Suprapubic skin (tissue), 4 donors: Measurements from ENCODE around the gene LLGL2. TPM values are rescaled to one million over a fixed set of nuclear protein-coding genes. Genes with fewer than 3 reads are reported as not detected.

ENCODE experiments used
- DNase-seq, 2 donors: peaks; one replicate each; pipeline ENCODE4 v3.0.0-alpha.2; 2019; ENCODE audit warnings: low spot score in 2 of 2
- H3K27ac ChIP-seq: fragments of 200-600 bp; sonication (generic); one replicate; pipeline ENCODE4 v1.5.1; 2019
- H3K27me3 ChIP-seq: fragments of 200-600 bp; sonication (generic); one replicate; pipeline ENCODE4 v1.5.1; 2019
- H3K36me3 ChIP-seq: fragments of 200-600 bp; sonication (generic); one replicate; pipeline ENCODE4 v1.5.1; 2019
- H3K4me1 ChIP-seq: fragments of 200-600 bp; sonication (generic); one replicate; pipeline ENCODE4 v1.5.1; 2019
- H3K4me3 ChIP-seq: fragments of 200-600 bp; sonication (generic); one replicate; pipeline ENCODE4 v1.5.1; 2019; ENCODE audit warnings: mild to moderate bottlenecking
- H3K9me3 ChIP-seq: fragments of 200-600 bp; sonication (generic); one replicate; pipeline ENCODE4 v1.5.1; 2019
- EP300 ChIP-seq: sonication (generic); formaldehyde crosslinking; IDR thresholded peaks from one replicate; pipeline ENCODE4 v1.6.1; 2017; ENCODE audit warnings: antibody characterized with exemption
- POLR2A ChIP-seq, 2 donors: fragments of 450-650 bp; IDR thresholded peaks; one replicate each; pipeline ENCODE4 v1.6.1; 2017; ENCODE audit warnings: antibody characterized with exemption in 2 of 2, mild to moderate bottlenecking in 2 of 2, moderate library complexity in 2 of 2
- POLR2AphosphoS5 ChIP-seq, 3 donors: sonication (generic); formaldehyde crosslinking; IDR thresholded peaks; one replicate each; pipeline ENCODE4 v1.6.1; 2017; ENCODE audit warnings: antibody characterized with exemption in 3 of 3
- WGBS: methylation state at CpG from one replicate; pipeline ENCODE4 v1.1.5; 2018; 5-methylcytosine and 5-hydroxymethylcytosine counted together
- total RNA-seq, 4 donors: library from RNA; depleted of rRNA; stranded (reverse); fragments of >200 nt; gene quantifications; one replicate each; pipeline ENCODE4 v1.1.0, GENCODE V29; 2016
- TF ChIP-seq, protein P1 (sequence below), 2 donors: fragments of 200-600 bp in 1 of 2; fragments of 450-650 bp in 1 of 2; sonication (generic) in 1 of 2; IDR thresholded peaks; one replicate each; pipeline ENCODE4 v1.5.1; 2016 to 2019; ENCODE audit warnings: antibody characterized with exemption in 2 of 2, mild to moderate bottlenecking in 1 of 2, moderate library complexity in 1 of 2

Gene LLGL2
- total RNA-seq, 4 donors from 2014 or later, result 75.3 to 114 (median 78.4) TPM

DNA sequence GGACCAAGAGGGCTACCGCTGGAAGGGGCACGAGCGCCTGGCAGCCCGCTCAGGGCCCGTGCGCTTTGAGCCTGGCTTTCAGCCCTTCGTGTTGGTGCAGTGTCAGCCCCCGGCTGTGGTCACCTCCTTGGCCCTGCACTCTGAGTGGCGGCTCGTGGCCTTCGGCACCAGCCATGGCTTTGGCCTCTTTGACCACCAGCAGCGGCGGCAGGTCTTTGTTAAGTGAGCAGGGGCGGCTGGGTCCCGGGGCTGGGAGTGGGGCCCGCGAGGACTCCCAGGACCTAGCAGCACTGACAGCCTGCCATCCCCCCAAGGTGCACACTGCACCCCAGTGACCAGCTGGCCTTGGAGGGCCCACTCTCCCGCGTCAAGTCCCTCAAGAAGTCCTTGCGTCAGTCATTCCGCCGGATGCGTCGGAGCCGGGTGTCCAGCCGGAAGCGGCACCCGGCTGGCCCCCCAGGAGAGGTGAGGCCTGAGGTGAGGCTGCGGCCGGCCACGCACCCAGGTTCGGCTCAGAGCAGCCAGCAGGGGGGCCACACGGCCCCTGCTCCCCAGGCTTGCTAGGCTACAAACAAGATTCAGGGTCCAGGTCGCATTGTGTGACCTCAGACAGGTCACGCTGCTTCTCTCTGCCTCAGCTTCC is 44.7 kb downstream of the LLGL2 start:
- 81% methylated on average over 3 of the region's 35 CpGs for WGBS
- TF ChIP-seq POLR2A (IDR thresholded peaks at IDR 0.05) (no peak), POLR2AphosphoS5 (IDR thresholded peaks at IDR 0.05) (no peak), EP300 (no peak)
- TF ChIP-seq, protein P1, sequence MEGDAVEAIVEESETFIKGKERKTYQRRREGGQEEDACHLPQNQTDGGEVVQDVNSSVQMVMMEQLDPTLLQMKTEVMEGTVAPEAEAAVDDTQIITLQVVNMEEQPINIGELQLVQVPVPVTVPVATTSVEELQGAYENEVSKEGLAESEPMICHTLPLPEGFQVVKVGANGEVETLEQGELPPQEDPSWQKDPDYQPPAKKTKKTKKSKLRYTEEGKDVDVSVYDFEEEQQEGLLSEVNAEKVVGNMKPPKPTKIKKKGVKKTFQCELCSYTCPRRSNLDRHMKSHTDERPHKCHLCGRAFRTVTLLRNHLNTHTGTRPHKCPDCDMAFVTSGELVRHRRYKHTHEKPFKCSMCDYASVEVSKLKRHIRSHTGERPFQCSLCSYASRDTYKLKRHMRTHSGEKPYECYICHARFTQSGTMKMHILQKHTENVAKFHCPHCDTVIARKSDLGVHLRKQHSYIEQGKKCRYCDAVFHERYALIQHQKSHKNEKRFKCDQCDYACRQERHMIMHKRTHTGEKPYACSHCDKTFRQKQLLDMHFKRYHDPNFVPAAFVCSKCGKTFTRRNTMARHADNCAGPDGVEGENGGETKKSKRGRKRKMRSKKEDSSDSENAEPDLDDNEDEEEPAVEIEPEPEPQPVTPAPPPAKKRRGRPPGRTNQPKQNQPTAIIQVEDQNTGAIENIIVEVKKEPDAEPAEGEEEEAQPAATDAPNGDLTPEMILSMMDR (IDR thresholded peaks at IDR 0.05), result no peak
- Histone ChIP-seq H3K27me3 (no peaks in the 10 kb centered on the region), H3K36me3 (peaks cover 50% of the 10 kb centered on the region), H3K27ac (no peak overlapping the region), H3K4me1 (peaks cover 3% of the 10 kb centered on the region), H3K4me3 (no peak overlapping the region), H3K9me3 (no peaks in the 10 kb centered on the region)
- peak in 1 of 2 donors; percentile 61 for DNase-seq

DNA sequence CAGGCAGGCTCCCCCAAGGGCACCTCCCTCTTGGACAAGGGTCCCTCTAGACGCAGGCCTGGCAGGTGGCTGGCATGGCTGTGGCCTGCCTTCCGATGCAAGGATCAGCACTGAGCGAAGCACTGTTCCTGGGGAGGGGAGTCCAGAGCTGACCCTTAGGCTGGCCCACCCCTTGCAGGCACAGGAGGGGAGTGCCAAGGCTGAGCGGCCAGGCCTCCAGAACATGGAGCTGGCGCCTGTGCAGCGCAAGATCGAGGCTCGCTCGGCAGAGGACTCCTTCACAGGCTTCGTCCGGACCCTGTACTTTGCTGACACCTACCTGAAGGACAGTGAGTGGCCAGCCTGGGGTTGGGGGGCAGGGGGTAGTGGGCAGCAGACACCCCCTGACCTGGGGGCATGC is 45.3 kb downstream of the LLGL2 start:
- no peak for DNase-seq
- Histone ChIP-seq H3K4me1 (peaks cover 3% of the 10 kb centered on the region), H3K27ac (no peak overlapping the region), H3K36me3 (peaks cover 50% of the 10 kb centered on the region), H3K27me3 (no peaks in the 10 kb centered on the region), H3K4me3 (no peak overlapping the region), H3K9me3 (no peaks in the 10 kb centered on the region)
- 100% methylated on average over 2 of the region's 11 CpGs for WGBS
- TF ChIP-seq, protein P1 (IDR thresholded peaks at IDR 0.05), result no peak
- TF ChIP-seq EP300 (no peak), POLR2A (IDR thresholded peaks at IDR 0.05) (no peak), POLR2AphosphoS5 (IDR thresholded peaks at IDR 0.05) (no peak)

DNA sequence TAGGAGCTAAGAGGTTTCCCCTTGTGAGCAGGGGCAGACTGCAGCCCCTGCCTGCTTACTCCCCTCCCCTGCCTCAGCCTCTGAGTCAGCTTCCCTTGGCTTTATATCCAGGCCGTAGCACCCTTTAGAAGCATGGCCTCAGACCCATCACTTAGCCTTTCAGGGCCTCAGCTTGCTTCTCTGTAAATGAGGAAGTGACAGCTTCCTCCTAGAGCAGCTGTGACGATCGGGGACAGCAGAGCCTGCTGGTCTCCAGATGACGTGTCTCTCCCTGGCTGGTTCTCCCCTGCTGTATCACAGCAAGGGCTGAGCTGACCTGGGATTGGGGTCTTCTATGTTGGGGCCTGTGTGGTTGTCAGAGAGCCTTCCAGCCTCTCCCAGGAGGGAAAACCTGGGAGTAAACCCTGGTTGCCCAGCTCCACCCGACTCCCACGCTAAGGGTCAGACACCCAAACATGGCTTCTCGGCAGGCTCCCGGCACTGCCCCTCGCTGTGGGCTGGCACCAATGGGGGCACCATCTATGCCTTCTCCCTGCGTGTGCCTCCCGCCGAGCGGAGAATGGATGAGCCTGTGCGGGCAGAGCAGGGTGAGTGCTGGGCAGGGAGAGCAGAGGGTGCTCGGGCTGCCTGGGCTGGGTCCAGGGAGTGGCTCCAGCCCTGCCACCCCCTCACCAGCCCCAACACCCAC is 45.8 kb downstream of the LLGL2 start:
- TF ChIP-seq EP300 (no peak), POLR2A (IDR thresholded peaks at IDR 0.05) (no peak), POLR2AphosphoS5 (IDR thresholded peaks at IDR 0.05) (no peak)
- TF ChIP-seq, protein P1 (IDR thresholded peaks at IDR 0.05), result no peak
- peak overlapping the region; percentile 59 for H3K27ac ChIP-seq
- DNase-seq, result no peak
- no peaks in the 10 kb centered on the region for H3K27me3 ChIP-seq
- no peaks in the 10 kb centered on the region for H3K9me3 ChIP-seq
- WGBS, result 89% methylated on average over 6 of the region's 15 CpGs
- peaks cover 46% of the 10 kb centered on the region for H3K36me3 ChIP-seq
- peaks cover 3% of the 10 kb centered on the region for H3K4me1 ChIP-seq
- no peak overlapping the region for H3K4me3 ChIP-seq

DNA sequence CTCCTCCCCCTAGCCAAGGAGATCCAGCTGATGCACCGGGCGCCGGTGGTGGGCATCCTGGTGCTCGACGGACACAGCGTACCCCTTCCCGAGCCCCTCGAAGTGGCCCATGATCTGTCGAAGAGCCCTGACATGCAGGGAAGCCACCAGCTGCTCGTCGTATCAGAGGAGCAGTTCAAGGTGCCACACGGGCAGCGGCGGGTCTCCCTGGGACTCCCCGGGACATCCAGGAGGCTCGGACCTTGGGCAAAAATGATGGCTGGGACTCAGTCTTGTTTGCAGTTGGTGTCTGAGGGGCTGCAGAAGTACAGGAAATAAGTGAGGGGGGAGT is 46.4 kb downstream of the LLGL2 start:
- Histone ChIP-seq H3K27ac (peak overlapping the region; percentile 59), H3K4me3 (no peak overlapping the region), H3K36me3 (peaks cover 46% of the 10 kb centered on the region), H3K4me1 (peaks cover 3% of the 10 kb centered on the region), H3K9me3 (no peaks in the 10 kb centered on the region), H3K27me3 (no peaks in the 10 kb centered on the region)
- WGBS, result 100% methylated on average over 2 of the region's 16 CpGs
- TF ChIP-seq POLR2AphosphoS5 (IDR thresholded peaks at IDR 0.05), result no peak
- no peak for TF ChIP-seq POLR2A (IDR thresholded peaks at IDR 0.05)
- TF ChIP-seq, protein P1 (IDR thresholded peaks at IDR 0.05), result no peak
- TF ChIP-seq EP300, result no peak
- DNase-seq, result no peak

DNA sequence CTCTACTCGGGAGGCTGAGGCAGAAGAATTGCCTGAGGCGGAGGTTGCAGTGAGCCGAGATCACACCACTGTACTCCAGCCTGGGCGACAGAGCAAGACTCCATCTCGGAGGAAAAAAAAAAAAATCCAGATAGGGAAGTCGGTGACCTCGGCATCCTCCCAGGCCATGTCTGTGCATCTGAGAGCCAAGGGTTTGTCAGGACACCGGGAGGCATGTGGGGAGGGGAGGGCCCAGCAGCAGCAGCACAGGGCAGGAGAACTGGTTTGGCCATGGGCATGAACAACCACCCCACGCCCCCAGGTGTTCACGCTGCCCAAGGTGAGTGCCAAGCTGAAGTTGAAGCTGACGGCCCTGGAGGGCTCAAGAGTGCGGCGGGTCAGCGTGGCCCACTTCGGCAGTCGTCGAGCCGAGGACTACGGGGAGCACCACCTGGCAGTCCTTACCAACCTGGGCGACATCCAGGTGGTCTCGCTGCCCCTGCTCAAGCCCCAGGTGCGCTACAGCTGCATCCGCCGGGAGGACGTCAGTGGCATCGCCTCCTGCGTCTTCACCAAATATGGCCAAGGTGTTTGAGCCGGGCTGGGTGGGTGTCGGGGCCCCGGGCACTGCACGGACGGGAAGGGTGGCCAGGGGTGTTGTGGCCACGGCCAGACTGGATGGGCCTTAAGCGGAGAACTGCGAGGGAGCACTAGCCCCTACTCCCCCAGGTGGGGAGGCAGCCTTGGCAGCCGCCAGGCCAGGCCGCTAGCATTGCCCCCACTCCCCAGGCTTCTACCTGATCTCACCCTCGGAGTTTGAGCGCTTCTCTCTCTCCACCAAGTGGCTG is 47.4 kb downstream of the LLGL2 start:
- Histone ChIP-seq H3K27me3 (no peaks in the 10 kb centered on the region), H3K4me3 (no peak overlapping the region), H3K36me3 (peaks cover 44% of the 10 kb centered on the region), H3K27ac (no peak overlapping the region), H3K4me1 (peaks cover 3% of the 10 kb centered on the region), H3K9me3 (no peaks in the 10 kb centered on the region)
- 86% methylated on average over 9 of the region's 39 CpGs for WGBS
- TF ChIP-seq POLR2A (IDR thresholded peaks at IDR 0.05) (no peak), POLR2AphosphoS5 (IDR thresholded peaks at IDR 0.05) (no peak), EP300 (no peak)
- TF ChIP-seq, protein P1 (IDR thresholded peaks at IDR 0.05), result no peak
- peak in 1 of 2 donors; percentile 53 for DNase-seq
